ENCODE measurements around the gene CHTOP. TPM values are rescaled to one million over a fixed set of nuclear protein-coding genes. Genes with fewer than 3 reads are reported as not detected.

CHTOP gene
- total and polyA plus RNA-seq, 2 of the 13 experiments (the other 11 are each of a cell fraction or from before 2014, with no cell fraction given) = 38.0 to 51.9 TPM

DNA sequence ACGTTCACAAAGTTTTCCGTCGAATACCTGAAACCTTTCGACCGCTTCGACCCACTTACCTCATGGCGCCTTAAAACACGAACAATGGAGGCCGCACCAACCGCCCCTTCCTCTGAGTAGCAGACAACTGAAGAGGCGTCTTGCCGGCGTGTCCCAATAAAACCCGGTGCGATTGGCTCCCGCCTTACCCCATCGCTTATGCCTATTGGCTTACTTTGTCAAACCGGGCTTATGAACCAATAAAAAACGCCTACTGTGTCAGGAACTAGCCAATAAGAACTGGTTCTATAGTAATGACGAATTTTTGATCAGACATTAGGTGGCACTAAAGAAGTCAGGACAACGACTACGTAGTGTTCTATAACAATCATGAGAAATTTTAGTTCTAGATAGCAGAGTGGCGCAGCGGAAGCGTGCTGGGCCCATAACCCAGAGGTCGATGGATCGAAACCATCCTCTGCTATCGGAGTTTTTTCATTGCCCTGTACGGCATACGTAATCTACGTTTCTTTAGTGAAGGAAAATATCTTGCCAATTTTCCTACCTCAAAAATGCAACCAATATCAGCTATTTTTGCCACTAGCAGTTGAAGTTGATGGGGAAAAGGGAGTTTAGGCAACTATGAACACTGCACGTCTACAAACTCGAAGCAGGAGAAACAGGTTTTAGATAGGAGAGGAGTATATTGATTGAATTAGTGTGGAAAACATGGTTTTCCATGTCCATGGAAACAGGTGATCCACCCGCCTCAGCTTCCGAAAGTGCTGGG, 37.2 kb downstream of the CHTOP start, which contains the start of gene ILF2 (continued):
- TF ChIP-seq, protein P1, sequence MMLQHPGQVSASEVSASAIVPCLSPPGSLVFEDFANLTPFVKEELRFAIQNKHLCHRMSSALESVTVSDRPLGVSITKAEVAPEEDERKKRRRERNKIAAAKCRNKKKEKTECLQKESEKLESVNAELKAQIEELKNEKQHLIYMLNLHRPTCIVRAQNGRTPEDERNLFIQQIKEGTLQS (CRISPR knock-in tag; IDR thresholded peaks at IDR 0.05) = no peak
- TF ChIP-seq ZNF562 (CRISPR knock-in tag; IDR thresholded peaks at IDR 0.05; ENCODE audit: borderline replicate concordance) (no peak), KAT8 (CRISPR knock-in tag; IDR thresholded peaks at IDR 0.05) (peak; percentile 77), SAP130 (CRISPR knock-in tag; IDR thresholded peaks at IDR 0.05; ENCODE audit: low read depth) (peak; percentile 88), SIN3A (IDR thresholded peaks at IDR 0.05; ENCODE audit: borderline replicate concordance, low read depth, low read length) (peak; percentile 89), ZKSCAN1 (IDR thresholded peaks at IDR 0.05; ENCODE audit: low read length) (peak; percentile 69), TSC22D2 (CRISPR knock-in tag; IDR thresholded peaks at IDR 0.05; ENCODE audit: borderline replicate concordance) (no peak), ZNF326 (CRISPR knock-in tag; IDR thresholded peaks at IDR 0.05; ENCODE audit: borderline replicate concordance) (no peak), JUND (CRISPR knock-in tag; IDR thresholded peaks at IDR 0.05) (no peak), CEBPB (IDR thresholded peaks at IDR 0.05; ENCODE audit: borderline replicate concordance, low read depth, low read length) (no peak), ZNF12 (CRISPR knock-in tag; IDR thresholded peaks at IDR 0.05) (no peak), NCOA2 (CRISPR knock-in tag; IDR thresholded peaks at IDR 0.05) (peak; percentile 21; the same call in 1 of the 2 replicates), SMAD3 (CRISPR knock-in tag; IDR thresholded peaks at IDR 0.05) (peak; percentile 46; the same call in 1 of the 2 replicates), ZHX2 (IDR thresholded peaks at IDR 0.05; ENCODE audit: low read depth) (no peak), ZHX2 (CRISPR knock-in tag; IDR thresholded peaks at IDR 0.05; ENCODE audit: borderline replicate concordance) (no peak)
- TF ChIP-seq, protein P2, sequence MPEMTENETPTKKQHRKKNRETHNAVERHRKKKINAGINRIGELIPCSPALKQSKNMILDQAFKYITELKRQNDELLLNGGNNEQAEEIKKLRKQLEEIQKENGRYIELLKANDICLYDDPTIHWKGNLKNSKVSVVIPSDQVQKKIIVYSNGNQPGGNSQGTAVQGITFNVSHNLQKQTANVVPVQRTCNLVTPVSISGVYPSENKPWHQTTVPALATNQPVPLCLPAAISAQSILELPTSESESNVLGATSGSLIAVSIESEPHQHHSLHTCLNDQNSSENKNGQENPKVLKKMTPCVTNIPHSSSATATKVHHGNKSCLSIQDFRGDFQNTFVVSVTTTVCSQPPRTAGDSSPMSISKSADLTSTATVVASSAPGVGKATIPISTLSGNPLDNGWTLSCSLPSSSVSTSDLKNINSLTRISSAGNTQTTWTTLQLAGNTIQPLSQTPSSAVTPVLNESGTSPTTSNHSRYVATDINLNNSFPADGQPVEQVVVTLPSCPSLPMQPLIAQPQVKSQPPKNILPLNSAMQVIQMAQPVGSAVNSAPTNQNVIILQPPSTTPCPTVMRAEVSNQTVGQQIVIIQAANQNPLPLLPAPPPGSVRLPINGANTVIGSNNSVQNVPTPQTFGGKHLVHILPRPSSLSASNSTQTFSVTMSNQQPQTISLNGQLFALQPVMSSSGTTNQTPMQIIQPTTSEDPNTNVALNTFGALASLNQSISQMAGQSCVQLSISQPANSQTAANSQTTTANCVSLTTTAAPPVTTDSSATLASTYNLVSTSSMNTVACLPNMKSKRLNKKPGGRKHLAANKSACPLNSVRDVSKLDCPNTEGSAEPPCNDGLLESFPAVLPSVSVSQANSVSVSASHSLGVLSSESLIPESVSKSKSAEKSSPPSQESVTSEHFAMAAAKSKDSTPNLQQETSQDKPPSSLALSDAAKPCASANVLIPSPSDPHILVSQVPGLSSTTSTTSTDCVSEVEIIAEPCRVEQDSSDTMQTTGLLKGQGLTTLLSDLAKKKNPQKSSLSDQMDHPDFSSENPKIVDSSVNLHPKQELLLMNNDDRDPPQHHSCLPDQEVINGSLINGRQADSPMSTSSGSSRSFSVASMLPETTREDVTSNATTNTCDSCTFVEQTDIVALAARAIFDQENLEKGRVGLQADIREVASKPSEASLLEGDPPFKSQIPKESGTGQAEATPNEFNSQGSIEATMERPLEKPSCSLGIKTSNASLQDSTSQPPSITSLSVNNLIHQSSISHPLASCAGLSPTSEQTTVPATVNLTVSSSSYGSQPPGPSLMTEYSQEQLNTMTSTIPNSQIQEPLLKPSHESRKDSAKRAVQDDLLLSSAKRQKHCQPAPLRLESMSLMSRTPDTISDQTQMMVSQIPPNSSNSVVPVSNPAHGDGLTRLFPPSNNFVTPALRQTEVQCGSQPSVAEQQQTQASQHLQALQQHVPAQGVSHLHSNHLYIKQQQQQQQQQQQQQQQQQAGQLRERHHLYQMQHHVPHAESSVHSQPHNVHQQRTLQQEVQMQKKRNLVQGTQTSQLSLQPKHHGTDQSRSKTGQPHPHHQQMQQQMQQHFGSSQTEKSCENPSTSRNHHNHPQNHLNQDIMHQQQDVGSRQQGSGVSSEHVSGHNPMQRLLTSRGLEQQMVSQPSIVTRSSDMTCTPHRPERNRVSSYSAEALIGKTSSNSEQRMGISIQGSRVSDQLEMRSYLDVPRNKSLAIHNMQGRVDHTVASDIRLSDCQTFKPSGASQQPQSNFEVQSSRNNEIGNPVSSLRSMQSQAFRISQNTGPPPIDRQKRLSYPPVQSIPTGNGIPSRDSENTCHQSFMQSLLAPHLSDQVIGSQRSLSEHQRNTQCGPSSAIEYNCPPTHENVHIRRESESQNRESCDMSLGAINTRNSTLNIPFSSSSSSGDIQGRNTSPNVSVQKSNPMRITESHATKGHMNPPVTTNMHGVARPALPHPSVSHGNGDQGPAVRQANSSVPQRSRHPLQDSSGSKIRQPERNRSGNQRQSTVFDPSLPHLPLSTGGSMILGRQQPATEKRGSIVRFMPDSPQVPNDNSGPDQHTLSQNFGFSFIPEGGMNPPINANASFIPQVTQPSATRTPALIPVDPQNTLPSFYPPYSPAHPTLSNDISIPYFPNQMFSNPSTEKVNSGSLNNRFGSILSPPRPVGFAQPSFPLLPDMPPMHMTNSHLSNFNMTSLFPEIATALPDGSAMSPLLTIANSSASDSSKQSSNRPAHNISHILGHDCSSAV (CRISPR knock-in tag; IDR thresholded peaks at IDR 0.05; ENCODE audit: borderline replicate concordance) = no peak

All from HepG2 (cell line).